Stomach (tissue), 4 donors: ENCODE measurements around the gene SEC11A.

ENCODE experiments used
- CTCF ChIP-seq, 7 experiments: fragments of 450-650 bp in 4 of 7; fragments of 200-600 bp in 3 of 7; sonication (generic) in 3 of 7; IDR thresholded peaks; one replicate each; pipeline ENCODE4 v1.5.1; 2016 to 2019; ENCODE audit warnings: antibody characterized with exemption in 7 of 7, control low read depth in 2 of 7, mild to moderate bottlenecking in 1 of 7
- POLR2AphosphoS5 ChIP-seq, 3 donors: sonication (generic); formaldehyde crosslinking; IDR thresholded peaks; one replicate each; pipeline ENCODE4 v1.6.1; 2016; ENCODE audit warnings: antibody characterized with exemption in 3 of 3

- no peak for TF ChIP-seq POLR2AphosphoS5 (IDR thresholded peaks at IDR 0.05)
- no peak for TF ChIP-seq CTCF (IDR thresholded peaks at IDR 0.05)
Measured at GRCh38 chr15:84722628-84723027, 6.7 kb upstream of the SEC11A start.
